ENCODE results near the gene NELFA.

NELFA gene

DNA sequence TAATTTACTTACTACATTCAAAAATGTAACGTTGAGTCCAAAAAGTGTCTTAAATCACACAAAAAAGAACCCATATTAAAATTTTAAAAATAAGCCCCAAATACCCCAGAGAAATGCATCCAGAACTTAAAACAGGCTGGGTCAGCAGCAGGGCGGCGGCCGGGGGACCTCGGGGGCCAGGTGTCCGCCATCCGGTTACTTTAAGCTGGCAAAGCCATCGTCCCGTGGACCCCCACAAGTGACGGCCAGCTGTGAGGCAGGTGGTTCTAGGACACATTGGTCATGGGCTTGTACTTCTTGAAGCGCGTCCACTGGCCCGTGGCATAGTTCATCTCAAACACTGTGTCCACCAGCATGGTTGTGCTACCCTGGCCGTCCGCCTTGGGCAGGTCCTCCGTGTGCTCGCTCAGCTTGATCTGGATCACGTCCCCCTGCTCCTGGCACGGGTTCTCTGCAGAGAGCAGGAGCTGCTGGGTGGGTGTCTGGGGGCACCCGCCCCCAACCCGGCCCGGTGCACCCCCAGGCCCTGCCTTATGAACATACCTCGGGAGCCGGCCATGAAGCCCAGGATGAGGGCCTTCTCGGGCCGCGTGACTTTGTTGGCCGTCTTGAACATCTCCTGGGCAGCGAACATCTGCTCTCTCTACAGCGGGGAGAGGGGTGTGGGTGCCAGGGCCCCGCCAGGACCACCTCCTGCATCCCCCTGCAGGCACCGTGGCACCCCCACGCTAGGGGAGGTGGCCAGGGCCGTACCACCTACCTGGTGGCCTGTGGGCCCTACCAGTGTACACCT is 25.5 kb downstream of the NELFA start:
- H3K9ac ChIP-seq (ENCODE audit: low read length in 5 of 5) = no peak overlapping the region
- H3K36me3 ChIP-seq (ENCODE audit: control insufficient read depth in 5 of 5, insufficient read depth in 5 of 5, low read length in 5 of 5) = peaks cover 0 to 97% (median 91%) of the 10 kb centered on the region in 5 donors
- H3K4me3 ChIP-seq (ENCODE audit: low read depth in 1 of 5, low read length in 5 of 5) = no peak overlapping the region
- no peak overlapping the region for H3K27ac ChIP-seq (ENCODE audit: low read depth, low read length)
- H3K27me3 ChIP-seq (ENCODE audit: control insufficient read depth in 5 of 5, insufficient read depth in 4 of 5, low read length in 5 of 5) = no peaks in the 10 kb centered on the region
- peaks cover 0 to 5% (median 0%) of the 10 kb centered on the region in 5 donors for H3K4me1 ChIP-seq (ENCODE audit: control insufficient read depth in 5 of 5, insufficient read depth in 5 of 5, low read length in 5 of 5)
- H3K9me3 ChIP-seq (ENCODE audit: control insufficient read depth in 5 of 5, low read length in 5 of 5) = no peaks in the 10 kb centered on the region

DNA sequence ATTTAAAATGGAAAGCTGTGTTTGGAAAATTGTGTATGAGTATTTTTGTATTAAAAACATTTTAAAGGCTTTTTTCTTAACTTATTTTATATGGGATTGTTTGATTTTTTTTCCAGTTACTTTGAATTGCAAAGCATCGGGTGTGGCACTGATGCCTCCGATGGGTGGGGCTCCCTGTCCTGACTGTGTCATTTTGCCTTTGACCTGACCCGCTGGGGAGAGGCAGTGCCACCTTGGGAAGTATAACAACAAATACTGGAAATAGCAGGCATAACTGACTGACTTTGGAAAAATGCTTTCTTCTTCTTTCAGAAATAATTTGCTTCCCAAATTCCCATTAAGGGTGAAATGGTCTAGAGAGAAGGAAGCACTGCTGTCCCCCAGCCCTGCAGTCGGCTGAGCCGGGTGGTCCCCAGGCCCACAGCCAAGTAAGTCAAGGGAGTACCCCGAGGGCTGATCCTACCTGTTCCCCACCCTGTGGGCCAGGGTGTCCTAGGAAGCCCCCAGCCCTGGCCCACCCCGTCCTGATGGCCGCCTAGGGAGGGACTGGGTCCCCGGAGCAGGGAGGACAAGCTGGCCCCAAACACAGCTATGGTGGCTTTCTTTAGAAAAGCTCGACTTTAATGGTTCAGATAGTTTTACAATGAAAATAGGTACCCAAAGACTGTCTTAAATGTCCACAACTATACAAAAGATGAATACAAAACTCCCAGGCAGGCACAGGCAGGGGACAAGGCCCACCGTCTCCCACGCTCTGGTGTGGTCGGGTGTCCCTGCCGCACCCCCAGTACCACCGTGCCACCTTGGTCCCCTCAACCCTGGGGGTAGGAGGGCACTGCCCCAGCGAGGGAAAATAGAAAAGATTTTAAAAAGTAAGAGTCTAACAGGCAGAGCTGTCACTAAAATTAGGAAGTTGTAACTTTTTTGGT is 26.4 kb downstream of the NELFA start:
- Histone ChIP-seq H3K27me3 (ENCODE audit: control insufficient read depth in 5 of 5, insufficient read depth in 4 of 5, low read length in 5 of 5) (no peaks in the 10 kb centered on the region), H3K36me3 (ENCODE audit: control insufficient read depth in 5 of 5, insufficient read depth in 5 of 5, low read length in 5 of 5) (peaks cover 0 to 96% (median 88%) of the 10 kb centered on the region in 5 donors), H3K4me3 (ENCODE audit: low read depth in 1 of 5, low read length in 5 of 5) (no peak overlapping the region), H3K4me1 (ENCODE audit: control insufficient read depth in 5 of 5, insufficient read depth in 5 of 5, low read length in 5 of 5) (peaks cover 0 to 5% (median 0%) of the 10 kb centered on the region in 5 donors), H3K9me3 (ENCODE audit: control insufficient read depth in 5 of 5, low read length in 5 of 5) (no peaks in the 10 kb centered on the region), H3K9ac (ENCODE audit: low read length in 5 of 5) (peak overlapping the region in 1 of 5 donors; percentile 30), H3K27ac (ENCODE audit: low read depth, low read length) (no peak overlapping the region)

DNA sequence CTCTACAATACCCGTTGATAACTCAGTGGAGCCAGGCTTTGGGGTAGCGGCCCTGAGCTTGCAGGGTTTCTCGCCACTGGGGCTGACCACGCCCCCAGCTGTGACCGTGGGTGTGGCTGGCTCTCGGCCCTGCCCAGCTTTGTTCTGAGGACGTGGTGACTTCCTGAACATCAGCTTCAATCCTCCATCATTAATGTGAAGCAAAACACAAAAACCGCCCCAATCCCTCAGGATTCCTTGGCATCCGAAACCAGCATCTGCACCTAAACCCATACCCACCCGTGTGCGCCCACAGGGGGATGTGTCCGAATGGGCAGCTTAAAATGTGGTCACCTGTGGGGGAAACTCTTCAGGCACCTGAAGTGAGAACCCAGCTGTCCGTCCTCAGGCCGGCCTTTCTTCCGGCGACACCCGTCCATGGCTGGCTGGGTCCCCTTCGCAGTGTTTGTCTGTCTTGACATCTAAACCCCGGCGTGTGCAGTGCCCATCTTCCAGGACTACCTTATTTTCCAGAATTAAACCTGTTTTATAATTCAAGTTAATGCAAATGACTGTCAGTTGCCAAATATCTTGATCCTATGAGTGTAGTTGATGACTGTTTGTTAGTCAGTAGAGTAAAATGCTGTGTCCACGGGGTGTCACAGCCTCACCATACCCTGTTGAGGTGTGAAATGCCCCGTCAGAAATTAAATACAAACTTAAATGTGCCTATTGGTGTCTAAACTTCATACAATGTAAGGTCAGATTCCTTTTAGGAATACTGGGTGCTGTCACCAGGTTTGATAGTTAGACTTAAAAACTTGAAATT is 27.3 kb downstream of the NELFA start:
- Histone ChIP-seq H3K27ac (ENCODE audit: low read depth, low read length) (no peak overlapping the region), H3K27me3 (ENCODE audit: control insufficient read depth in 5 of 5, insufficient read depth in 4 of 5, low read length in 5 of 5) (no peaks in the 10 kb centered on the region), H3K9me3 (ENCODE audit: control insufficient read depth in 5 of 5, low read length in 5 of 5) (no peaks in the 10 kb centered on the region), H3K4me3 (ENCODE audit: low read depth in 1 of 5, low read length in 5 of 5) (no peak overlapping the region), H3K4me1 (ENCODE audit: control insufficient read depth in 5 of 5, insufficient read depth in 5 of 5, low read length in 5 of 5) (peaks cover 0 to 5% (median 0%) of the 10 kb centered on the region in 5 donors), H3K36me3 (ENCODE audit: control insufficient read depth in 5 of 5, insufficient read depth in 5 of 5, low read length in 5 of 5) (peaks cover 0 to 94% (median 88%) of the 10 kb centered on the region in 5 donors), H3K9ac (ENCODE audit: low read length in 5 of 5) (no peak overlapping the region)

DNA sequence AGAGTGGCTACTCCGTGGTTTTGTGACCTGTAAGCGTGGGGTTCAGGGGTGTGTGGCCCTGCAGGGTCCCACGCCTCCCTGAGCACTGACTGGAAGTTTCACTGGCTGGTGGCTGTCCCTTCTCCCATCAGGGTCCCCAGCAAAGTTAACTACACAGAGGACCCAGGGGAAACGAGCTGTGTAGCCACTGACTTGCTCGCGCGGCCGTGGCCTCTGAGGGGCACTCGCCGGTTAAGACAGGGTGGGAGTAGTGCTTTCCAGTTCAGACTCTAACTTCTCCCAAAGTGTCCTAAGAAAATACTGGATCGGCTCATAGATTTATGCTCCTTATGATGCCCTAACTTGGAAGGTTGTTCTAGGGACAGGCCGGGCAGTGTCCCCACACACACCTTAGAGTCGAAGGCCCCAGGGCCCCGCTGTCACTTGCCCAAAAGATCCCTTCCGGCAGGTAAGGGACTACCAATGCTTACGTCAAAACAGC is 28.2 kb downstream of the NELFA start:
- Histone ChIP-seq H3K9ac (ENCODE audit: low read length in 5 of 5) (no peak overlapping the region), H3K9me3 (ENCODE audit: control insufficient read depth in 5 of 5, low read length in 5 of 5) (no peaks in the 10 kb centered on the region), H3K27me3 (ENCODE audit: control insufficient read depth in 5 of 5, insufficient read depth in 4 of 5, low read length in 5 of 5) (no peaks in the 10 kb centered on the region), H3K36me3 (ENCODE audit: control insufficient read depth in 5 of 5, insufficient read depth in 5 of 5, low read length in 5 of 5) (peaks cover 0 to 94% (median 88%) of the 10 kb centered on the region in 5 donors), H3K27ac (ENCODE audit: low read depth, low read length) (no peak overlapping the region), H3K4me1 (ENCODE audit: control insufficient read depth in 5 of 5, insufficient read depth in 5 of 5, low read length in 5 of 5) (peaks cover 0 to 5% (median 0%) of the 10 kb centered on the region in 5 donors), H3K4me3 (ENCODE audit: low read depth in 1 of 5, low read length in 5 of 5) (no peak overlapping the region)

DNA sequence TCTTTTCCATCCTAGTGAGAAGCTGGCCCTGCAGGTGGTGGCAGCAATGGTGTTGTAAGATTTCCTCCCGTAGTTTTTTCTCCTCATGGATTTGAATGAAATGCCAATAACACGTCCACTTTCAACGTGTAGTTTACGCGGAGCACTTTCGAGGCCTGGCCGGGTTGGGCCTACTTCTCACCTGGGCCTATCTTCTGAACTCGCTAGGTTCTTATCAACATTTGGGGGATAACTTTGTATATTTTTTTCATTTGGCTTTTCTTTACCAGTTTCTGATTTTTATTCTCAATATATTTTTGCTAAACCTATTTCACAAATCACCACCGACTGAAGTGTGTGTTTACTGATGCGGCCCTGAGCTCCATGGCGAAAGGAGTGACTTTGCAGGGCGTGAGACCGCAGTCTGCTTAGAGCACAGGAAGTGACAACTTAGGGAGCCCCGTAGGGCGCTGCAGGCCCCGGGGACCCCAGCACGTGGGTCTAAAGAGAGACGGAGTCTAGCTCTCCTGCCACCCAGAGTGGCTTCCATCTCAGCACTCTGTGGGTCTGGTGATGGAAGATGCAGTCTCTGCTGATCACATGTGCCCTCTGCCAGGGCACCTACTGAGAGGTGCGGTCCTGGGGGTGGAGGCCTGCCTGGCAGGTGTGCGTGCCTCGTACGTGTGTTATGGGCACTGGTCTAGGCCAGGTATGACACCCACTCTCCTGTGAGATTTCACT is 29.1 kb downstream of the NELFA start:
- no peak overlapping the region for H3K9ac ChIP-seq (ENCODE audit: low read length in 5 of 5)
- H3K27ac ChIP-seq (ENCODE audit: low read depth, low read length) = no peak overlapping the region
- H3K27me3 ChIP-seq (ENCODE audit: control insufficient read depth in 5 of 5, insufficient read depth in 4 of 5, low read length in 5 of 5) = no peaks in the 10 kb centered on the region
- peaks cover 0 to 5% (median 0%) of the 10 kb centered on the region in 5 donors for H3K4me1 ChIP-seq (ENCODE audit: control insufficient read depth in 5 of 5, insufficient read depth in 5 of 5, low read length in 5 of 5)
- no peaks in the 10 kb centered on the region for H3K9me3 ChIP-seq (ENCODE audit: control insufficient read depth in 5 of 5, low read length in 5 of 5)
- H3K36me3 ChIP-seq (ENCODE audit: control insufficient read depth in 5 of 5, insufficient read depth in 5 of 5, low read length in 5 of 5) = peaks cover 0 to 94% (median 88%) of the 10 kb centered on the region in 5 donors
- H3K4me3 ChIP-seq (ENCODE audit: low read depth in 1 of 5, low read length in 5 of 5) = no peak overlapping the region

DNA sequence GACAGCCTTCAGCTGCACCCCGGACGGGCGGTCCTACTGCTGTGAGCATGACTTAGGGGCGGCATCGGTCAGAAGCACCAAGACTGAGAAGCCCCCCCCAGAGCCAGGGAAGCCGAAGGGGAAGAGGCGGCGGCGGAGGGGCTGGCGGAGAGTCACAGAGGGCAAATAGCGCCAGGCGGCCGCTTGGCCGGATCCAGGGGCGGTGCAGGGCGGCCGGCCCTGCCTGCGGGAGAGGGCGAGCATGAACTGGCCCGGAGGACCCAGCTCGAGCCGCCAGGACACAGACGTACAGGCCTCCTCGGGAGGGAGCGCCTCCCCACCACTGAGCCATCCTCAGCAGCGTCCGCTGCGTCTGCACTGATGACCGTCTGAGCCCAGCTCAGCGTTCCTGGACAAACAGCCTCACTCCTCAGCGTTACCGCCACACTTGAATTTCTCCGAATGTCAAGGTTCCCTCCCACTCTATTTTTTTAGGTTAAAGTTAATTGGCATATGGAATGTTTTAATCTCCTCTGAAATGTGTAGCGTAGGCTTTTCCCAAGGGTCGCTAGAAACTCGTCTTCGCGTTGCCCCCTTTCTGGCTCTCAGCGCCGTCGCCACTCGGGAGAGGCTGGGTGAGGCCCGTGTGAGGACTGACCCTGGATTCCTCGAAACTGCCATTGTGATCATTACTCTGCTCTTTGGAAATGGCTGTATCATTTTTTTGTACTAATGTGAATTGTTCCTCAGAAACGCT is 29.9 kb downstream of the NELFA start:
- no peaks in the 10 kb centered on the region for H3K27me3 ChIP-seq (ENCODE audit: control insufficient read depth in 5 of 5, insufficient read depth in 4 of 5, low read length in 5 of 5)
- H3K4me1 ChIP-seq (ENCODE audit: control insufficient read depth in 5 of 5, insufficient read depth in 5 of 5, low read length in 5 of 5) = peaks cover 0 to 5% (median 0%) of the 10 kb centered on the region in 5 donors
- no peak overlapping the region for H3K9ac ChIP-seq (ENCODE audit: low read length in 5 of 5)
- H3K36me3 ChIP-seq (ENCODE audit: control insufficient read depth in 5 of 5, insufficient read depth in 5 of 5, low read length in 5 of 5) = peaks cover 0 to 93% (median 86%) of the 10 kb centered on the region in 5 donors
- no peak overlapping the region for H3K4me3 ChIP-seq (ENCODE audit: low read depth in 1 of 5, low read length in 5 of 5)
- H3K27ac ChIP-seq (ENCODE audit: low read depth, low read length) = no peak overlapping the region
- H3K9me3 ChIP-seq (ENCODE audit: control insufficient read depth in 5 of 5, low read length in 5 of 5) = no peaks in the 10 kb centered on the region

DNA sequence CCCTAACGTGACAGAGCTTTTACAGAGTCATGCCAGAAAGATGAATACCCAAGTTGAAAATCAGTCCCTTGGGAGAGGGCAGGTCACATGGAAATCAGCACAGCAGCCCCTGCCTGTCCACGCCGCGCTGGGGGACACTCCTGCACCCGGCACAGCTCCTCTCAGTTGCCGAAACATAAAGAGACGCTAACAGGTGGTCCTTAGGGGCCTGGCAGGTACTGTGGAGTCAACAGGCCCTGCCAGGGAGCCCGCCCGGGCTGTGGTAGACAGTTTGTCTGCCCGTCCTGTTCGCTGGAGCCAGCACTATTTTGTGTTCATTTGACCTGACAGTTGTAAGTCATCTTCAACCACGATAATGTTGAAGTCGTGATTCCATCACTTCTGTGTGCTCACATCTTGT is 30.5 kb downstream of the NELFA start:
- Histone ChIP-seq H3K27ac (ENCODE audit: low read depth, low read length) (no peak overlapping the region), H3K4me3 (ENCODE audit: low read depth in 1 of 5, low read length in 5 of 5) (no peak overlapping the region), H3K27me3 (ENCODE audit: control insufficient read depth in 5 of 5, insufficient read depth in 4 of 5, low read length in 5 of 5) (no peaks in the 10 kb centered on the region), H3K36me3 (ENCODE audit: control insufficient read depth in 5 of 5, insufficient read depth in 5 of 5, low read length in 5 of 5) (peaks cover 0 to 93% (median 85%) of the 10 kb centered on the region in 5 donors), H3K9ac (ENCODE audit: low read length in 5 of 5) (no peak overlapping the region), H3K4me1 (ENCODE audit: control insufficient read depth in 5 of 5, insufficient read depth in 5 of 5, low read length in 5 of 5) (peaks cover 0 to 5% (median 0%) of the 10 kb centered on the region in 5 donors), H3K9me3 (ENCODE audit: control insufficient read depth in 5 of 5, low read length in 5 of 5) (no peaks in the 10 kb centered on the region)

DNA sequence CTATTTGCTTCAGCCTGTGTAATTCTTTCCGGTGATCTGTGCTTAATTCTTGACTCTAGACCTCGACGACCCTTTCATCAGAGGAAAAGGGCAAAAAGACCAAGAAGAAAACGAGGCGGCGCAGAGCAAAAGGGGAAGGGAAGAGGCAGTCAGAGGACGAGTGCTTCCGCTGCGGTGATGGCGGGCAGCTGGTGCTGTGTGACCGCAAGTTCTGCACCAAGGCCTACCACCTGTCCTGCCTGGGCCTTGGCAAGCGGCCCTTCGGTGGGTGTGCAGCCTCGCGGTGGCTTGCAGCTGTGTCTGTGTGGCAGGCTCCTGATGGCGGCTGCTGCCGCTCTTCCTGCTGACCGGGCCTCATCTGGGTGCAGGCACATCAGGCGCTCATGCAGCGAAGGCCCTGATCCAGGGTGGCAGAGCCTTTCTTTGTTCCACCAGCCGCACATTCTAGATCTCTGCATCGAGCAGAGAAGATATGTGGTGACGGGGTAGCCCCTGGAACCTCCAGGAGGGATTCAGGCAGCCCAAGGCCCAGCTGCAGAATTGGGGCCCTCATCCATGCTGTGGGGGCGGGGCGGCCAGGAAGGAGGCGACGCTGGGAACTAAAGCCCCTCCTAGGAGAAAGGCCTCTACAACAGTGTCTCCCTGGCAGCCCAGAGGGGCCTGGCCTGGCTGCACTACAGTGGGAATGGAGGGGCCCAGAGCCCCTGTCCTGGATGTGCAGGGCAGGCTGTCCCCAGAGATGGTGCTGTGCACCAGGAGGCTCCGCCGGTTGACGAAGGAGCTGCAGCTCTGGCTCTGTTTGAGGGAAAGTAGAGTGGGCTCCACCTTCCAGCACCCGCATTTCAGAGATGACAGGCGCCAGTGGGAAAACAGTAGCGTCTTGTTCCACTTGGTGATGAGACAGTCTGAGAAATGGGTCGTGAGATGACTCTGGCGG is 32.1 kb downstream of the NELFA start:
- H3K9me3 ChIP-seq (ENCODE audit: control insufficient read depth in 5 of 5, low read length in 5 of 5) = no peaks in the 10 kb centered on the region
- no peaks in the 10 kb centered on the region for H3K4me1 ChIP-seq (ENCODE audit: control insufficient read depth in 5 of 5, insufficient read depth in 5 of 5, low read length in 5 of 5)
- no peaks in the 10 kb centered on the region for H3K27me3 ChIP-seq (ENCODE audit: control insufficient read depth in 5 of 5, insufficient read depth in 4 of 5, low read length in 5 of 5)
- H3K4me3 ChIP-seq (ENCODE audit: low read depth in 1 of 5, low read length in 5 of 5) = no peak overlapping the region
- no peak overlapping the region for H3K9ac ChIP-seq (ENCODE audit: low read length in 5 of 5)
- H3K27ac ChIP-seq (ENCODE audit: low read depth, low read length) = no peak overlapping the region
- peaks cover 0 to 93% (median 80%) of the 10 kb centered on the region in 5 donors for H3K36me3 ChIP-seq (ENCODE audit: control insufficient read depth in 5 of 5, insufficient read depth in 5 of 5, low read length in 5 of 5)

All from subcutaneous abdominal adipose tissue (tissue), 5 donors.